Left lung (tissue), 10 donors: Measurements from ENCODE around the gene APOD. TPM values are rescaled to one million over a fixed set of nuclear protein-coding genes. Genes with fewer than 3 reads are reported as not detected.

Experiments used
- ATAC-seq: fragments of 200-7000 bp; cut with Tn5 transposase; one replicate; pipeline ENCODE4 v1.9.1; 2020; ENCODE audit warnings: moderate library complexity
- DNase-seq, 4 donors: peaks; one replicate each; pipeline ENCODE4 v3.0.0-alpha.2; 2013 to 2020
- H3K27ac ChIP-seq, 2 donors: fragments of 200-600 bp; sonication (generic) in 1 of 2; one replicate each; pipeline versions ENCODE4 v1.5.0 to v1.8.0; 2020 to 2021
- H3K27me3 ChIP-seq, 2 donors: fragments of 200-600 bp; sonication (generic) in 1 of 2; one replicate each; pipeline versions ENCODE4 v1.5.0 to v1.8.0; 2020 to 2021
- H3K36me3 ChIP-seq, 2 donors: fragments of 200-600 bp; sonication (generic) in 1 of 2; one replicate each; pipeline versions ENCODE4 v1.5.0 to v1.8.0; 2020 to 2021
- H3K4me1 ChIP-seq, 2 donors: fragments of 200-600 bp; one replicate each; pipeline ENCODE4 v1.8.0; 2021
- H3K4me3 ChIP-seq, 2 donors: fragments of 200-600 bp; sonication (generic) in 1 of 2; one replicate each; pipeline versions ENCODE4 v1.5.0 to v1.8.0; 2020 to 2021; ENCODE audit warnings: mild to moderate bottlenecking in 1 of 2
- H3K9me3 ChIP-seq, 2 donors: fragments of 200-600 bp; sonication (generic) in 1 of 2; one replicate each; pipeline versions ENCODE4 v1.5.0 to v1.8.0; 2020 to 2021
- intact Hi-C, 2 donors: fragments of 100-400 bp; cut with DNase I; formaldehyde crosslinking; loops; one replicate each; pipeline versions ENCODE4 v1.11.2 to v1.14.2; 2022
- polyA plus RNA-seq, 6 donors: library from polyadenylated mRNA; unstranded; fragments of 120-200 nt; gene quantifications; one replicate each; pipeline ENCODE4 v1.2.1, GENCODE V29; 2013; ENCODE audit not compliant: insufficient read length in 6 of 6
- total RNA-seq, 2 donors: library from RNA; stranded (reverse); fragmentation: NEBNext Ultra II Directional; extraction: Animal tissue kit (Norgen Biotek cat#: 25700); gene quantifications; one replicate each; pipeline ENCODE4 v1.2.1, GENCODE V29; 2021
- TF ChIP-seq, protein P1 (sequence below), 2 donors: fragments of 200-600 bp; sonication (generic) in 1 of 2; IDR thresholded peaks; one replicate each; pipeline versions ENCODE4 v1.5.0 to v1.8.0; 2021; ENCODE audit warnings: antibody characterized with exemption in 2 of 2
- donor health status: DM: no; HTN: yes; CAD: no.
- donor health status: DM: no; HTN: no; CAD: no.

Gene APOD
- total and polyA plus RNA-seq, 8 donors: 3.5 to 25.5 (median 5.0) TPM

DNA sequence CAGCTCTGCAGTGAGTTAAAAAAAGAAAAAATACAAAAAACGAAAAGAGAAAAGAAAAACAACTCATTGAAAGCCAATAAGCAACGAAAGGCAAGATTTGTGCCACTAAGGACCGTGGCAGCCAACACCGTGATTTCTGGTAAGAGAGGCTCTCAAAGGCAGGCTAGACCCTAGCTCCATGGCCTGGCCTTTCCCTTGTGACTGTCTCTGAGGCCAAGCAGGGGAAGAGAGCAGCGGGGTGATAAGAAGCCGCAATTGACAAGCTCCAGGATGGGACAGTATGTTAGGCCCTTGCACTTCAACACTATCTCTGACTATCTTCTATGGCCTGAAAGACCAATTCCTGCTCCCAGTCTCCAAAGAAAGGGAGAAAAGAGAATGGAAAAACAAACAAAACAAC lies 12.4 kb downstream of the APOD start:
- TF ChIP-seq, protein P1, sequence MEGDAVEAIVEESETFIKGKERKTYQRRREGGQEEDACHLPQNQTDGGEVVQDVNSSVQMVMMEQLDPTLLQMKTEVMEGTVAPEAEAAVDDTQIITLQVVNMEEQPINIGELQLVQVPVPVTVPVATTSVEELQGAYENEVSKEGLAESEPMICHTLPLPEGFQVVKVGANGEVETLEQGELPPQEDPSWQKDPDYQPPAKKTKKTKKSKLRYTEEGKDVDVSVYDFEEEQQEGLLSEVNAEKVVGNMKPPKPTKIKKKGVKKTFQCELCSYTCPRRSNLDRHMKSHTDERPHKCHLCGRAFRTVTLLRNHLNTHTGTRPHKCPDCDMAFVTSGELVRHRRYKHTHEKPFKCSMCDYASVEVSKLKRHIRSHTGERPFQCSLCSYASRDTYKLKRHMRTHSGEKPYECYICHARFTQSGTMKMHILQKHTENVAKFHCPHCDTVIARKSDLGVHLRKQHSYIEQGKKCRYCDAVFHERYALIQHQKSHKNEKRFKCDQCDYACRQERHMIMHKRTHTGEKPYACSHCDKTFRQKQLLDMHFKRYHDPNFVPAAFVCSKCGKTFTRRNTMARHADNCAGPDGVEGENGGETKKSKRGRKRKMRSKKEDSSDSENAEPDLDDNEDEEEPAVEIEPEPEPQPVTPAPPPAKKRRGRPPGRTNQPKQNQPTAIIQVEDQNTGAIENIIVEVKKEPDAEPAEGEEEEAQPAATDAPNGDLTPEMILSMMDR (IDR thresholded peaks at IDR 0.05): no peak
- Histone ChIP-seq H3K4me1 (no peaks in the 10 kb centered on the region), H3K9me3 (no peaks in the 10 kb centered on the region), H3K4me3 (no peak overlapping the region), H3K36me3 (no peaks in the 10 kb centered on the region), H3K27ac (no peak overlapping the region), H3K27me3 (peaks cover 0 to 10% of the 10 kb centered on the region in 2 donors)
- intact Hi-C loops: no loop called here
- ATAC-seq (no peak), DNase-seq (no peak)

DNA sequence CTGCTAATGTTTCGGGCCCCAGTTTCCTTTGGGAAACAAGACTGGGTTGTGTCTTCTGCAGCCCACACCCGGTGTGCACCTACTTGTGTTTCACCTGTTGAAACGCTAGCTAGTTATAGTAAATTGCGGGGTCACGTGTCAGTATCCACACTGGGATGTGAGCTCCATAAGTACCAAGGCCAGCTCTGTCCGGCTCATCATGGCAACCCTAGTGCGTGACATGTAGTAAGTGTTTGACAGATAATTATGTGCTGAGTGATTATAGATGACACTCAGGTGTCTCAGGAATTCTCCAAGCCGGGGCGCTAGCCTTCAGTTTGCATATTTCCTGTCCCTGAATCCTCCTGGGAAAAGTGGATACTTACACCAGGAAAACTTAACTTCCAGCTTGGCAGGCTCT lies 12.8 kb downstream of the APOD start:
- TF ChIP-seq, protein P1 (IDR thresholded peaks at IDR 0.05): no peak
- intact Hi-C loops: no loop called here
- peaks cover 0 to 15% of the 10 kb centered on the region in 2 donors for H3K27me3 ChIP-seq

DNA sequence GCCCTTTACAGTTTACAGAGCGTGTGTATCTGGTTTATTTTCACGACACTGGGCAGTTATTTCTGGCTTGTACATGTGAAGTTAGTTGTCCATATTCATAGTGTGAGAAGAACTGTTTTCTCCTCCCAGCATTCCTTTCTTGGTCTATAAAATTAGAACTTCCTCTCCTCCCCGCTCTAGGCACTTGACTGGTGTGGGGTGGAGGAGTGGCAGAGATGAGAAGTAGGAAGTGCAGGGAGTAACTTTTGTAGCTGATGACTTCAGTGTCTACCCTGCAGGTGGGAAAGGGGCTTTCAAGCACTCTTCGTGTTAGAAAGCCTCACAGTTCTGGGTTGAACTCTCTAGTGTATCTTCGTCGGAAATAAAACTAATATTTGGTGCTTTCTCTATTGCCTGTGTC lies 13.4 kb downstream of the APOD start:
- Histone ChIP-seq H3K27ac (no peak overlapping the region), H3K4me3 (no peak overlapping the region), H3K9me3 (no peaks in the 10 kb centered on the region), H3K27me3 (peaks cover 0 to 19% of the 10 kb centered on the region in 2 donors), H3K36me3 (no peaks in the 10 kb centered on the region), H3K4me1 (no peaks in the 10 kb centered on the region)
- DNase-seq (no peak), ATAC-seq (no peak)
- intact Hi-C loops: no loop called here
- TF ChIP-seq, protein P1 (IDR thresholded peaks at IDR 0.05): no peak

More for the DNA sequence above, 12.8 kb downstream of the APOD start:
- DNase-seq (no peak), ATAC-seq (no peak)
- Histone ChIP-seq H3K27ac (no peak overlapping the region), H3K9me3 (no peaks in the 10 kb centered on the region), H3K4me1 (no peaks in the 10 kb centered on the region), H3K36me3 (no peaks in the 10 kb centered on the region), H3K4me3 (no peak overlapping the region)

DNA sequence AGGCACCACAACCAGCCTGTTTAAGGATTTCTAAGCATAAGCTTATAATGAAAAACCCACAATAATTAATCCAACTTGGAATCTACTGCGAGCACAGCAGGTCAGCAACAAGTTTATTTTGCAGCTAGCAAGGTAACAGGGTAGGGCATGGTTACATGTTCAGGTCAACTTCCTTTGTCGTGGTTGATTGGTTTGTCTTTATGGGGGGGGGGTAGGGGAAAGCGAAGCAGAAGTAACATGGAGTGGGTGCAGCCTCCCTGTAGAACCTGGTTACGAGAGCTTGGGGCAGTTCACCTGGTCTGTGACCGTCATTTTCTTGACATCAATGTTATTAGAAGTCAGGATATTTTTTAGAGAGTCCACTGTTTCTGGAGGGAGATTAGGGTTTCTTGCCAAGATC lies 15.1 kb downstream of the APOD start:
- DNase-seq: no peak
- H3K4me3 ChIP-seq: no peak overlapping the region
- intact Hi-C loops: no loop called here
- H3K27ac ChIP-seq: no peak overlapping the region
- H3K27me3 ChIP-seq: peaks cover 0 to 19% of the 10 kb centered on the region in 2 donors
- H3K4me1 ChIP-seq: no peaks in the 10 kb centered on the region
- no peak for ATAC-seq
- H3K9me3 ChIP-seq: no peaks in the 10 kb centered on the region
- TF ChIP-seq, protein P1 (IDR thresholded peaks at IDR 0.05): no peak
- H3K36me3 ChIP-seq: no peaks in the 10 kb centered on the region

DNA sequence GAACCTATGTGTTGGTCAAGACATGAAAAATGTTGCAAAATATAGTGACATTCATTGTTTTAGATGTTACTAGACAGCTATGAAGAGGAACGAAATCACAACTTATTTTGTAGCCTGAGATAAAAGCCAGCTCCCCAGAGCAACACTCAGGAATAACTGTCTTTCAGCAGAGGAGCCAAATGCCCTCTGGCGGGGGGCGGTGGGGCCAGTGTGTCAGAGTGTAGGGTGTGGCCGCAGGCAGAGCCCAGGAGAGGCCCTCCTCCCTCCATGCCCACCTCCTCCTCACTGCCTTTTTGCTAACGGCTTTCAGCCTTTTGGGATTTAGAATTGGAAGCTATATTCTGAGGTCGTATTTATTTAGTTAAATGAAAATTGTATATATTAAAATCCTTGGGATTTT lies 16.9 kb downstream of the APOD start:
- intact Hi-C loops: no loop called here
- ATAC-seq (no peak), DNase-seq (no peak)
- H3K27me3 ChIP-seq: peaks cover 0 to 19% of the 10 kb centered on the region in 2 donors
- no peak overlapping the region for H3K4me3 ChIP-seq
- no peaks in the 10 kb centered on the region for H3K9me3 ChIP-seq
- H3K4me1 ChIP-seq: no peaks in the 10 kb centered on the region
- no peaks in the 10 kb centered on the region for H3K36me3 ChIP-seq
- TF ChIP-seq, protein P1 (IDR thresholded peaks at IDR 0.05): no peak
- H3K27ac ChIP-seq: no peak overlapping the region
